ENCODE measurements around the gene DLEC1. TPM values are rescaled to one million over a fixed set of nuclear protein-coding genes. Genes with fewer than 3 reads are reported as not detected.

Gene DLEC1
- total RNA-seq, 1 donor = under 0.01 TPM

GRCh38 chr3:38140326-38141172 lies 101.5 kb downstream of the DLEC1 start:
- H3K4me3 ChIP-seq (ENCODE audit: insufficient read depth, low read length) = no peak overlapping the region
- H3K4me1 ChIP-seq (ENCODE audit: insufficient read depth, low read length) = peaks cover 26% of the 10 kb centered on the region
- no peaks in the 10 kb centered on the region for H3K27me3 ChIP-seq (ENCODE audit: insufficient read depth, low read length)
- DNase-seq (ENCODE audit: insufficient read length, low spot score, missing footprints) = no peak
- H4K20me1 ChIP-seq (ENCODE audit: insufficient read depth, low read length) = peaks cover 10% of the 10 kb centered on the region
- peaks cover 35% of the 10 kb centered on the region for H3K79me2 ChIP-seq (ENCODE audit: insufficient read depth, low read length)
- no peak overlapping the region for H2AFZ ChIP-seq (ENCODE audit: low read length)
- H3K9me3 ChIP-seq (ENCODE audit: low read depth, low read length) = no peaks in the 10 kb centered on the region
- peaks cover 13% of the 10 kb centered on the region for H3K36me3 ChIP-seq (ENCODE audit: insufficient read depth, low read length)
- TF ChIP-seq CTCF (IDR thresholded peaks at IDR 0.05; ENCODE audit: extremely low read depth, low read depth, low read length) = no peak
- H3K27ac ChIP-seq (ENCODE audit: low read depth, low read length) = no peak overlapping the region
- no peak overlapping the region for H3K4me2 ChIP-seq (ENCODE audit: insufficient read depth, low read length)

- Histone ChIP-seq H4K20me1 (ENCODE audit: insufficient read depth, low read length) (peaks cover 4% of the 10 kb centered on the region), H3K4me3 (ENCODE audit: insufficient read depth, low read length) (no peak overlapping the region), H3K4me2 (ENCODE audit: insufficient read depth, low read length) (no peak overlapping the region), H3K4me1 (ENCODE audit: insufficient read depth, low read length) (peaks cover 22% of the 10 kb centered on the region), H2AFZ (ENCODE audit: low read length) (no peak overlapping the region), H3K27ac (ENCODE audit: low read depth, low read length) (no peak overlapping the region), H3K79me2 (ENCODE audit: insufficient read depth, low read length) (peaks cover 27% of the 10 kb centered on the region), H3K36me3 (ENCODE audit: insufficient read depth, low read length) (peaks cover 13% of the 10 kb centered on the region), H3K9me3 (ENCODE audit: low read depth, low read length) (no peaks in the 10 kb centered on the region), H3K27me3 (ENCODE audit: insufficient read depth, low read length) (no peaks in the 10 kb centered on the region)
- TF ChIP-seq CTCF (IDR thresholded peaks at IDR 0.05; ENCODE audit: extremely low read depth, low read depth, low read length) = no peak
- no peak for DNase-seq (ENCODE audit: insufficient read length, low spot score, missing footprints)
These were observed 102.4 kb downstream of the DLEC1 start for GRCh38 chr3:38141173-38141951.

GRCh38 chr3:38141952-38142273 lies 102.9 kb downstream of the DLEC1 start:
- no peak for TF ChIP-seq CTCF (IDR thresholded peaks at IDR 0.05; ENCODE audit: extremely low read depth, low read depth, low read length)
- Histone ChIP-seq H3K4me3 (ENCODE audit: insufficient read depth, low read length) (no peak overlapping the region), H3K4me2 (ENCODE audit: insufficient read depth, low read length) (no peak overlapping the region), H3K9me3 (ENCODE audit: low read depth, low read length) (no peaks in the 10 kb centered on the region), H4K20me1 (ENCODE audit: insufficient read depth, low read length) (peaks cover 3% of the 10 kb centered on the region), H3K27ac (ENCODE audit: low read depth, low read length) (no peak overlapping the region), H3K27me3 (ENCODE audit: insufficient read depth, low read length) (no peaks in the 10 kb centered on the region), H3K4me1 (ENCODE audit: insufficient read depth, low read length) (peaks cover 22% of the 10 kb centered on the region), H3K79me2 (ENCODE audit: insufficient read depth, low read length) (peaks cover 22% of the 10 kb centered on the region), H2AFZ (ENCODE audit: low read length) (no peak overlapping the region), H3K36me3 (ENCODE audit: insufficient read depth, low read length) (peaks cover 13% of the 10 kb centered on the region)
- DNase-seq (ENCODE audit: insufficient read length, low spot score, missing footprints) = no peak

GRCh38 chr3:38142959-38143358 lies 104.0 kb downstream of the DLEC1 start:
- H3K9me3 ChIP-seq (ENCODE audit: low read depth, low read length) = no peaks in the 10 kb centered on the region
- peaks cover 15% of the 10 kb centered on the region for H3K4me1 ChIP-seq (ENCODE audit: insufficient read depth, low read length)
- H4K20me1 ChIP-seq (ENCODE audit: insufficient read depth, low read length) = peaks cover 3% of the 10 kb centered on the region
- H3K79me2 ChIP-seq (ENCODE audit: insufficient read depth, low read length) = peaks cover 21% of the 10 kb centered on the region
- H3K4me3 ChIP-seq (ENCODE audit: insufficient read depth, low read length) = no peak overlapping the region
- no peak for DNase-seq (ENCODE audit: insufficient read length, low spot score, missing footprints)
- no peak overlapping the region for H2AFZ ChIP-seq (ENCODE audit: low read length)
- no peak overlapping the region for H3K4me2 ChIP-seq (ENCODE audit: insufficient read depth, low read length)
- H3K36me3 ChIP-seq (ENCODE audit: insufficient read depth, low read length) = peaks cover 13% of the 10 kb centered on the region
- no peak overlapping the region for H3K27ac ChIP-seq (ENCODE audit: low read depth, low read length)
- H3K27me3 ChIP-seq (ENCODE audit: insufficient read depth, low read length) = no peaks in the 10 kb centered on the region
- TF ChIP-seq CTCF (IDR thresholded peaks at IDR 0.05; ENCODE audit: extremely low read depth, low read depth, low read length) = no peak
